Neutrophil (primary cell): ENCODE data around the gene NFIA.

ENCODE experiments used
- H3K27ac ChIP-seq: fragments of 200-600 bp; sonication (generic); 2 replicates; pipeline ENCODE4 v1.5.1; 2016; ENCODE audit warnings: mild to moderate bottlenecking, moderate library complexity
- H3K27me3 ChIP-seq: fragments of 200-600 bp; sonication (generic); 2 replicates; pipeline ENCODE4 v1.6.0; 2016; ENCODE audit warnings: mild to moderate bottlenecking
- H3K36me3 ChIP-seq: fragments of 200-600 bp; sonication (generic); 2 replicates; pipeline ENCODE4 v1.5.1; 2017
- H3K4me1 ChIP-seq, 2 experiments: fragments of 200-600 bp in 1 of 2; sonication (generic) in 1 of 2; 1 replicate in 1 of 2; 2 replicates in 1 of 2; pipeline versions ENCODE4 v1.5.1 to v1.6.1; 2013 to 2016; ENCODE audit warnings: low read depth in 1 of 2, low read length in 1 of 2, mild to moderate bottlenecking in 1 of 2, moderate library complexity in 1 of 2; ENCODE audit not compliant: control insufficient read depth in 1 of 2, insufficient read depth in 1 of 2
- H3K4me3 ChIP-seq, 2 experiments: fragments of 200-600 bp in 1 of 2; sonication (generic) in 1 of 2; 1 replicate in 1 of 2; 2 replicates in 1 of 2; pipeline ENCODE4 v1.5.1; 2013 to 2016; ENCODE audit warnings: low read depth in 1 of 2, low read length in 1 of 2, mild to moderate bottlenecking in 1 of 2, moderate library complexity in 1 of 2
- H3K9me3 ChIP-seq: fragments of 200-600 bp; sonication (generic); 2 replicates; pipeline ENCODE4 v1.5.1; 2016
- TF ChIP-seq, protein P1 (sequence below): fragments of 200-600 bp; sonication (generic); IDR thresholded peaks from 2 replicates; pipeline ENCODE4 v1.5.1; 2016; ENCODE audit warnings: antibody characterized with exemption

The NFIA gene

DNA sequence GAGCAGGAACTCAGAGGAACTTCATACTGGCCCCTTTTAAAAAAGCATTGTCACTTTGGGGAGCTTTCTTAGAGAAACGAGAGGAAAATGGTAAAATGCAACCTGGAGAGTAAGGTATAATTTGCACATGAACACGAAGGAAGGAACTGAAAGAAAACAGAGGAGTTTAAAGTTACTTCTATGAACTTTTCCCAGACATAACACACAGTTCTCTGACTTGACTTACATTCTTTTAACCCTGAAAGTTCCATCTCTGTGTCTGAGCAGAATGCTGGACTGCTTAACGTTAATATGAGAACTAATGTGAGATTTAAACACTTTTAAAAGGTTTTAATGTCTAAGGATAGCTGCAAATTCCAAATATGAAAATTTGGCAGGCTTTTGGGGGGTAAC, 102.3 kb downstream of the NFIA start:
- H3K9me3 ChIP-seq = no peaks in the 10 kb centered on the region
- H3K36me3 ChIP-seq = no peaks in the 10 kb centered on the region
- H3K27me3 ChIP-seq = no peaks in the 10 kb centered on the region
- TF ChIP-seq, protein P1, sequence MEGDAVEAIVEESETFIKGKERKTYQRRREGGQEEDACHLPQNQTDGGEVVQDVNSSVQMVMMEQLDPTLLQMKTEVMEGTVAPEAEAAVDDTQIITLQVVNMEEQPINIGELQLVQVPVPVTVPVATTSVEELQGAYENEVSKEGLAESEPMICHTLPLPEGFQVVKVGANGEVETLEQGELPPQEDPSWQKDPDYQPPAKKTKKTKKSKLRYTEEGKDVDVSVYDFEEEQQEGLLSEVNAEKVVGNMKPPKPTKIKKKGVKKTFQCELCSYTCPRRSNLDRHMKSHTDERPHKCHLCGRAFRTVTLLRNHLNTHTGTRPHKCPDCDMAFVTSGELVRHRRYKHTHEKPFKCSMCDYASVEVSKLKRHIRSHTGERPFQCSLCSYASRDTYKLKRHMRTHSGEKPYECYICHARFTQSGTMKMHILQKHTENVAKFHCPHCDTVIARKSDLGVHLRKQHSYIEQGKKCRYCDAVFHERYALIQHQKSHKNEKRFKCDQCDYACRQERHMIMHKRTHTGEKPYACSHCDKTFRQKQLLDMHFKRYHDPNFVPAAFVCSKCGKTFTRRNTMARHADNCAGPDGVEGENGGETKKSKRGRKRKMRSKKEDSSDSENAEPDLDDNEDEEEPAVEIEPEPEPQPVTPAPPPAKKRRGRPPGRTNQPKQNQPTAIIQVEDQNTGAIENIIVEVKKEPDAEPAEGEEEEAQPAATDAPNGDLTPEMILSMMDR = no peak
- no peak overlapping the region for H3K4me3 ChIP-seq
- H3K4me1 ChIP-seq = peaks cover 0 to 11% of the 10 kb centered on the region in 2 experiments
- H3K27ac ChIP-seq = no peak overlapping the region

DNA sequence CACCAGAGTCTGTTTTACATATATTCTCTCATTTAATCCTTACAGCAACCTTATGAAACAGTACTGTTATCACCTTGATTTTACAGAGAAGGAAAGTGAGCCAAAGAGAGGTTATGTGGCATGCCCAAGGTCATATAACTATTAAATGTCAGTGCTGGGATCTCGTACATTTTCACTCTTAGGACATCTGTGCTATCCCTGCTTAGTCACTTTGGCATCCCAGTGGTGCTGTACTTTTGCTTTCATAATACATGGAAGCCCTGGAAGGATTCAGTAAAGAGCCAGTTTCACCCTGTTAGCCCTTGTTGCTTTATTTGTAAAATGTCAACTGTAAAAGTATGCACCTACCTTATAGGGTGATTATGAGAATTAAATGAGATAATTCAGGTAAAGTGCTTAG, 104.4 kb downstream of the NFIA start:
- no peak overlapping the region for H3K4me3 ChIP-seq
- H3K36me3 ChIP-seq = no peaks in the 10 kb centered on the region
- no peaks in the 10 kb centered on the region for H3K9me3 ChIP-seq
- H3K27me3 ChIP-seq = no peaks in the 10 kb centered on the region
- H3K4me1 ChIP-seq = peaks cover 0 to 11% of the 10 kb centered on the region in 2 experiments
- H3K27ac ChIP-seq = no peak overlapping the region
- TF ChIP-seq, protein P1 = no peak

DNA sequence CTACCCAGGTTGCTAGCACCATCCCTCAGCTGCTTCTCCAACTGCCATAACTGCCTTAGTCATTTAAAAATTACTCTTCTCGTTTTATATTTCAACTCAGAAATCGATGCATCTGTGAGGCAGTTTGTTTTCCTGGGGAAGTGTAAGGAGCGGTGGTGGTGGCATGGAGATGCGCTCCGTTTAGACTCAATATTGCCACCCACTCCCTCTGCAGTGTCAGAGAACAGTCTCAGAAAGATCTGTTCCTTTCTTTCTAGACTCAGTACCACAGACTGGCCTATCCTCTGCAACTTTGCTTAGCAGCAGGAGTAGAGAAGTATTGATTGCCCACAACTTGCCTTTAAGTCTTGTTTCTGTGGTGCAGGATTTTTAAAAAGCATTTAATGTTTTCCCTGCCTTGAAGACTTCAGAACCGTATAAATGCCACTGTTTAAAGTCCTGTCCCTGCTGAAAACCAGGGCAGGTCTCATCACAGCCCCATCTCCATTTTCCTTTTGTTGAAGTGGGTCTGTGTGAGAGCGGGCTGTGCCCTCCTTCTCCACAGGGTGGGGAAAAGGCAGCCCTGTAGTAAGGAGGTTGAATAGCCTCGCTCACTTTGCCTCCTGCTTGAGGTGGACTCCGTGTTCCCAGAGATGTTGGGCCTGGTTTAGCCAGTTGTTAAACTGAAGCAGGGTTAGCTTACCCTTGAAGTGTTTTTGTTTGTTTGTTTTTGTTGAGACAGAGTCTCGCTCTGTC, 105.2 kb downstream of the NFIA start:
- TF ChIP-seq, protein P1 = no peak
- Histone ChIP-seq H3K9me3 (no peaks in the 10 kb centered on the region), H3K4me3 (no peak overlapping the region), H3K27me3 (no peaks in the 10 kb centered on the region), H3K4me1 (peaks cover 0 to 11% of the 10 kb centered on the region in 2 experiments), H3K36me3 (no peaks in the 10 kb centered on the region), H3K27ac (no peak overlapping the region)

DNA sequence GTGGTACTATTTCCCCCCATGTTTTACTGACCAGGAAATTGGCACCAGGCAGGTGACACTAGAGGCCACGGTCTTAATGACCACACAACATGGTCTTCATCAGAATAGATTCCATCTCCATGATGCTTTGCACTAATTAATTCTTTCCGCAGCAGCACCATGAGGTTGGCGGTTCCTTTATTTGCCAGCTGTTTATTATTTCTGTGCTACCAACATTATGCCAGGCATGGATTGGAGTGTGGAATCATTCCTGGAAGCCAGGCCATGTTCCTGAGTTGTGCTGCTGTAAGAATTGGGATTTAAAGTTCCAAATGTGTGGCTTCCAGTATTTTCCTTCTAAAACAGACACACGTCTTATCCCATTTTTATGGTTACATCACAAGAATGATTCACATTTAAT, 107.8 kb downstream of the NFIA start:
- Histone ChIP-seq H3K9me3 (no peaks in the 10 kb centered on the region), H3K36me3 (no peaks in the 10 kb centered on the region), H3K27me3 (no peaks in the 10 kb centered on the region), H3K4me1 (peaks cover 0 to 2% of the 10 kb centered on the region in 2 experiments), H3K4me3 (no peak overlapping the region), H3K27ac (no peak overlapping the region)
- TF ChIP-seq, protein P1 = no peak

DNA sequence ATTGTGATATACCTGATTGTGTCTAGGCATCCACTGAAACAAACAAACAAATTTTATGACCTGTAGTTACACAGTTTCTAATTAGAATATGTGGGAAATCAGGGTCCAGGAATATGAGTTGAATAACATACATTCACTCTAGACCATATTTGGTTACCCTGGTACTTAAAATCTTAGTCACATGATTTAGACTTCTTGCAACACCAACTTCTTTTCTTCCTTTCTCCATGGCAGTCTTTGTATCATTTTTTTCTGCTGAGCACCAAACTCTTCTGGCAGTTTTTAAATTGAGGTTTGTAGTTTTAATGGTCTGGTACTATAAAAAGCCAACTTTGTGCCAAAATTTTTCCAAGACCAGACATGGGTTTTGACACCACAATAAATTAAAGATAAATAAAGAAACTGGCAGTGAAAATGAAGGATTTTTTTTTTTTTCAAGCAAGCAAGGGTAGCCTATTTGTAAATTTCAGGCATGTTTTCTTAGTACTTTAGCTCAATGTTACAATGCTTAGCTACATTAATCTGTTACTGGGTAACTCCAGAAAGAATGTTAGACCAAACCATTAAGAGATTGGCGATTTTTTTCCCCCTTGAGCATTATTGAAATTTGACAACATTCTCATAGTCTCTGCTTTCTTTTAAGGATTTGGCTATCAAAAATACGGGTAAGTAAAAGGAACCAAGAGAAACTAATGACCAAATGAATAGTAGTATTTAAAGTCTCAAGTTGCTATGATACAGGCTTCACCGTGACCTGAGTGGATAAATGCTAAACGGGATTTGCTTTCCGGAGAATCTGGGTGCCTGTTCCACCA, 108.5 kb downstream of the NFIA start:
- H3K27ac ChIP-seq = no peak overlapping the region
- TF ChIP-seq, protein P1 = no peak
- no peaks in the 10 kb centered on the region for H3K27me3 ChIP-seq
- H3K4me3 ChIP-seq = no peak overlapping the region
- H3K4me1 ChIP-seq = no peaks in the 10 kb centered on the region
- no peaks in the 10 kb centered on the region for H3K9me3 ChIP-seq
- no peaks in the 10 kb centered on the region for H3K36me3 ChIP-seq
